ENCODE results near the gene TBCC.

DNA sequence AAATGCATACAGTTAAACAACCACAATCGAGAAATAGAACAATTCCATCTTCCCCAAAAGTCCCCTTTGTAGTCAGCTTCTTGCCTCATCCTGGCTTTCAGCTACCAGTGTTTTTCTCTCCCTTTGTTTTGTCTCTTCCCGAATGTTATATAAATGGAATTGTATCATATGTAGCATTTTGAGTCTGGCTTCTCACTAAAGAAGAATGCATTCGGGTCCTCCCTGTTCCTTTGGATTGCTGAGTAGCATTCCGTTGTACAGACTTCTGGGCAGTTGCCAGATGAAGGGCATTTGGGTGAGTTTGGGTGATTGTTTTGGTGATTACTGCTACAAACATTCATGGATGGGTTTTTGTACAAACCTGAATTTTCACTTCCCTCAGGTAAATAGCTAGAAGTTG, 51.3 kb downstream of the TBCC start:
- TF ChIP-seq SUZ12 (IDR thresholded peaks at IDR 0.05; ENCODE audit: extremely low read depth, insufficient read depth, insufficient read length) (no peak), YY1 (IDR thresholded peaks at IDR 0.05; ENCODE audit: insufficient read depth, insufficient read length) (no peak)

All from NT2/D1 (cell line).